RWPE2 (cell line): ENCODE results near the gene GM2A.

ENCODE experiments used
- ATAC-seq: fragments of 200-7000 bp; cut with Tn5 transposase; 3 replicates; pipeline ENCODE4 v1.9.1; 2021; ENCODE audit warnings: low read depth
- DNase-seq: peaks from one replicate; pipeline ENCODE4 v3.0.0-alpha.2; 2020; ENCODE audit warnings: low spot score
- H3K27ac ChIP-seq: fragments of 450-650 bp; 2 replicates; pipeline ENCODE4 v1.5.1; 2017; ENCODE audit warnings: mild to moderate bottlenecking; ENCODE audit not compliant: poor library complexity, severe bottlenecking
- H3K27me3 ChIP-seq: fragments of 250-450 bp; sonication (Bioruptor Pico); 2 replicates; pipeline ENCODE4 v1.5.1; 2021; ENCODE audit warnings: mild to moderate bottlenecking, moderate library complexity; ENCODE audit not compliant: insufficient read depth, poor library complexity, severe bottlenecking
- H3K36me3 ChIP-seq: fragments of 250-450 bp; sonication (Bioruptor Pico); 2 replicates; pipeline ENCODE4 v1.5.1; 2020; ENCODE audit warnings: low read depth, mild to moderate bottlenecking, moderate library complexity
- H3K4me1 ChIP-seq: fragments of 250-450 bp; sonication (Bioruptor Pico); 2 replicates; pipeline ENCODE4 v1.5.1; 2021; ENCODE audit warnings: mild to moderate bottlenecking, moderate library complexity; ENCODE audit not compliant: insufficient read depth, poor library complexity, severe bottlenecking
- H3K4me3 ChIP-seq: fragments of 250-450 bp; sonication (Bioruptor Pico); 2 replicates; pipeline ENCODE4 v1.5.1; 2021; ENCODE audit warnings: mild to moderate bottlenecking, moderate library complexity; ENCODE audit not compliant: severe bottlenecking
- H3K9me3 ChIP-seq: fragments of 250-450 bp; sonication (Bioruptor Pico); 2 replicates; pipeline ENCODE4 v1.5.1; 2021; ENCODE audit warnings: mild to moderate bottlenecking, moderate library complexity; ENCODE audit not compliant: severe bottlenecking
- CTCF ChIP-seq: fragments of 450-650 bp; IDR thresholded peaks from one replicate; pipeline ENCODE4 v1.5.1; 2017; ENCODE audit warnings: mild to moderate bottlenecking, moderate library complexity; ENCODE audit not compliant: poor library complexity, severe bottlenecking

GM2A gene

GRCh38 chr5:151243564-151243963 lies 9.4 kb upstream of the GM2A start:
- H3K4me3 ChIP-seq: no peak overlapping the region
- no peak for ATAC-seq
- no peaks in the 10 kb centered on the region for H3K36me3 ChIP-seq
- no peaks in the 10 kb centered on the region for H3K9me3 ChIP-seq
- no peaks in the 10 kb centered on the region for H3K27me3 ChIP-seq
- no peaks in the 10 kb centered on the region for H3K4me1 ChIP-seq
- no peak for TF ChIP-seq CTCF
- DNase-seq: no peak
- no peak overlapping the region for H3K27ac ChIP-seq

DNA sequence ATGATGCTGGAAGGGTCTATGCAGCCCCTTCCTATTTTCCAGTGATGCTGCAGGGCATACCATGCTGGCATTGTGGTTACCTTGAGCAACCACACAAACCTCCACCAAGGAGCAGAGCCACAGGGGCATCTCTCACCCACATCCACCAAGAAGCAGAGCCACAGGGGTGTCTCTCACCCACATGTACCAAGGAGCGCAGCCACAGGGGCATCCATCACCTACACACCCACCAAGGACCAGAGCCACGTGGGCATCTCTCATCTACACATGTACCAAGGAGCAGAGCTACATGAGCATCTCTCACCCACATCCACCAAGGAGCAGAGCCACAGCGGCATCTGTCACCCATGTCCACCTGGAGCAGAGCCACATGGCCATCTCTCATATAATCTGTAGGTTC lies 8.8 kb upstream of the GM2A start:
- no peak overlapping the region for H3K27ac ChIP-seq
- ATAC-seq (no peak), DNase-seq (no peak)
- H3K9me3 ChIP-seq: no peaks in the 10 kb centered on the region
- no peak overlapping the region for H3K4me3 ChIP-seq
- H3K27me3 ChIP-seq: no peaks in the 10 kb centered on the region
- no peaks in the 10 kb centered on the region for H3K36me3 ChIP-seq
- no peaks in the 10 kb centered on the region for H3K4me1 ChIP-seq
- no peak for TF ChIP-seq CTCF

DNA sequence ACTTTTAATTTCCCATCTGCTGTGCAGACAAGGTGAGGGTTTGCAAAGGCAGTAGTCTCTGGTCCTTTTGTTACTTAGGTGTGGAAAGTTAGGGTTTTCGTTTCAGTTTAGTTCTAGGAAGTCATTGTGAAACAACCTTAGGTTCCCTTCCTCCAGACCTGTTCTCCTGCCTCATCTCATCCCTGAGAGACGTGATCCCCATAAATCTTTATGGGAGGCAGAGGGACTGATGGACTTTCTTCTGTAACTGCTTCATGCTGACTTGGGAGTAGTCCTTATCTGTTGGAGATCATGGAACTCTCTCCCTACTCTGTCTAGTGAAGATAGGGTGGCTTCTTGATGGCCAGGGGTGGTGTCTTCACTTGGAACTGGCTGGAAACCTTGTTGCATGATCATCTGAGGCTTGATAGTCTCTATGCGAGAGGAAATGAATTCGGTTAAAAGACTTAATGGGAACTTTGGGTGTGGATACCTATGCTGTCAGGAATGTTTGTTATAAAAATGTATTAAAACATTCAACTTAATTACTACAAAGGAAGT lies 7.2 kb upstream of the GM2A start:
- ATAC-seq: no peak
- Histone ChIP-seq H3K9me3 (no peaks in the 10 kb centered on the region), H3K27ac (no peak overlapping the region), H3K36me3 (no peaks in the 10 kb centered on the region), H3K4me1 (no peaks in the 10 kb centered on the region), H3K4me3 (no peak overlapping the region), H3K27me3 (no peaks in the 10 kb centered on the region)
- DNase-seq: no peak
- no peak for TF ChIP-seq CTCF

DNA sequence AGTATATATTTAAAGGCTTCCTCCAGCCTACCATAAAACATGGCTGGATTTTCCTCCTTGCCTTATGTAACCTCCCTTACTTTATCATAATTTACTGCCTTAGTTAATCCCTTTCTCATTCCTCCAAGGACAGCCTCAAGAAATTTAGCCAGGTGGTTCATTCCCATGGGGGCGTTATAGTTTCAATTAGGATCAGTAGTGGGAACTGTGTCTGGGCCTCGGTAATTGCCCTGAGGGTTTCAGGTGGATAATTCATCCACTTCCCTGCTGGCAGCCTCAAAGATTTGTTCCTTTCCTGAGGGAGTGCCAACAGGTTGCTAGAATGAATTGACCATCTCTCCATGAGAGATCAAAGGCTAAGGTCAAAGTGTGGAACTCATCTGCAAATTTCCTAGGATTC lies 4.3 kb upstream of the GM2A start:
- no peak for TF ChIP-seq CTCF
- Histone ChIP-seq H3K9me3 (no peaks in the 10 kb centered on the region), H3K4me3 (no peak overlapping the region), H3K4me1 (no peaks in the 10 kb centered on the region), H3K36me3 (no peaks in the 10 kb centered on the region), H3K27ac (no peak overlapping the region), H3K27me3 (no peaks in the 10 kb centered on the region)
- DNase-seq (no peak), ATAC-seq (no peak)

DNA sequence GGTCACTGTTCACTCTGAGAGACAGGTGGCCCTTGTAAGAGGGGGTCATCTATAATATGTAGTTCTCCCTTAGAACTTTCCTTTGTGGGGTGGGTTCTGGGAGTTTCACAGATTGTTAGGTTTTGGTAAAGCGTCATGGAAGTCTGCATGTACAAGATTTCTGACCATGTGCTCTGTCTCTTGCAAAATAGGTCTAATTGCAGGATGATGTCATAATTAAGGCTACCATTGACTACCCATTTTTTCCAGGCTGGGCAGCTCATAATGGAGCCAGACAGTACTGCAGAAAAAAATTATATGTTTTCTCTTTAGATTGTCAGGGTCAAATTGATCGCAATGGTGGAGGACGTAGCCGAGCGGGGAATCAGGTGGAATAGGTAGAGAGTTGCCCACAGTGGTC lies 3.7 kb upstream of the GM2A start:
- Histone ChIP-seq H3K36me3 (no peaks in the 10 kb centered on the region), H3K27ac (no peak overlapping the region), H3K4me1 (peaks cover 4% of the 10 kb centered on the region), H3K9me3 (no peaks in the 10 kb centered on the region), H3K4me3 (no peak overlapping the region), H3K27me3 (no peaks in the 10 kb centered on the region)
- ATAC-seq: no peak
- no peak for DNase-seq
- no peak for TF ChIP-seq CTCF
